DOHH2 (cell line): ENCODE data around the gene F5.

Experiments used
- H3F3A ChIP-seq: fragments of 200-600 bp; sonication (generic), shearing (Covaris generic); 2 replicates; pipeline ENCODE4 v1.6.0; 2016; ENCODE audit warnings: antibody characterized with exemption, mild to moderate bottlenecking; ENCODE audit not compliant: control insufficient read depth, insufficient read depth
- H3K27ac ChIP-seq: fragments of 200-600 bp; sonication (generic); 2 replicates; pipeline ENCODE4 v1.5.1; 2014; ENCODE audit warnings: low read depth, mild to moderate bottlenecking, low read length, moderate library complexity
- H3K27me3 ChIP-seq: fragments of 200-600 bp; sonication (generic); 2 replicates; pipeline ENCODE4 v1.6.1; 2014; ENCODE audit warnings: mild to moderate bottlenecking, low read length, mixed read lengths; ENCODE audit not compliant: control insufficient read depth
- H3K36me3 ChIP-seq: fragments of 200-600 bp; sonication (generic); 2 replicates; pipeline ENCODE4 v1.6.1; 2014; ENCODE audit warnings: mild to moderate bottlenecking, low read length, moderate library complexity, mixed read lengths; ENCODE audit not compliant: control insufficient read depth
- H3K4me1 ChIP-seq: fragments of 200-600 bp; sonication (generic); 2 replicates; pipeline ENCODE4 v1.6.1; 2014; ENCODE audit warnings: mild to moderate bottlenecking, low read length, mixed read lengths; ENCODE audit not compliant: control insufficient read depth
- H3K4me2 ChIP-seq: fragments of 200-600 bp; sonication (generic); 2 replicates; pipeline ENCODE4 v1.6.0; 2014; ENCODE audit warnings: mild to moderate bottlenecking, low read length, moderate library complexity
- H3K4me3 ChIP-seq: fragments of 200-600 bp; sonication (generic); 2 replicates; pipeline ENCODE4 v1.5.1; 2014; ENCODE audit warnings: mild to moderate bottlenecking, low read length, mixed read lengths
- H3K79me2 ChIP-seq: fragments of 200-600 bp; sonication (generic); 2 replicates; pipeline ENCODE4 v1.6.1; 2014; ENCODE audit warnings: mild to moderate bottlenecking, low read length, mixed read lengths; ENCODE audit not compliant: control insufficient read depth
- H3K9me2 ChIP-seq: fragments of 200-600 bp; sonication (generic); replicated peaks from 2 replicates; pipeline ENCODE4 v1.6.1; 2014; ENCODE audit warnings: mild to moderate bottlenecking, low read length, mixed read lengths; ENCODE audit not compliant: control insufficient read depth
- H3K9me3 ChIP-seq: fragments of 200-600 bp; sonication (generic); 2 replicates; pipeline ENCODE4 v1.6.1; 2014; ENCODE audit warnings: antibody characterized with exemption, low read length, mixed read lengths; ENCODE audit not compliant: control insufficient read depth, insufficient read depth
- H4K20me1 ChIP-seq: fragments of 200-600 bp; sonication (generic); 2 replicates; pipeline ENCODE4 v1.6.0; 2014; ENCODE audit warnings: low read depth, mild to moderate bottlenecking, antibody characterized with exemption, low read length, moderate library complexity; ENCODE audit not compliant: control insufficient read depth, insufficient read depth
- CTCF ChIP-seq: fragments of 200-600 bp; sonication (generic); IDR thresholded peaks from one replicate; pipeline ENCODE4 v1.5.1; 2014; ENCODE audit warnings: antibody characterized with exemption, mild to moderate bottlenecking, low read depth, low read length; ENCODE audit not compliant: poor library complexity, severe bottlenecking
- EZH2phosphoT487 ChIP-seq: fragments of 200-600 bp; sonication (generic); IDR thresholded peaks from 2 replicates; pipeline ENCODE4 v1.6.1; 2017; ENCODE audit warnings: borderline replicate concordance, mild to moderate bottlenecking, antibody characterized with exemption, low read length, moderate library complexity, mixed read lengths

F5 gene

GRCh38 chr1:169550294-169550693 is 36.0 kb downstream of the F5 start:
- Histone ChIP-seq H3K4me3 (no peak overlapping the region), H3K9me3 (no peaks in the 10 kb centered on the region), H3K36me3 (no peaks in the 10 kb centered on the region), H3K27me3 (peaks cover 11% of the 10 kb centered on the region; the same call in 1 of the 2 replicates), H3K4me2 (no peak overlapping the region), H3K4me1 (0 out of 2 replicates have a peak, but pooled peaks cover 2% of the 10 kb centered on the region), H3K9me2 (no peaks in the 10 kb centered on the region), H3K27ac (no peak overlapping the region), H4K20me1 (no peaks in the 10 kb centered on the region), H3F3A (no peaks in the 10 kb centered on the region), H3K79me2 (no peaks in the 10 kb centered on the region)
- no peak for TF ChIP-seq EZH2phosphoT487
- TF ChIP-seq CTCF: peak; percentile 57

GRCh38 chr1:169548282-169548681 is 38.0 kb downstream of the F5 start:
- Histone ChIP-seq H3F3A (no peaks in the 10 kb centered on the region), H4K20me1 (no peaks in the 10 kb centered on the region), H3K4me3 (no peak overlapping the region), H3K27me3 (peaks cover 7% of the 10 kb centered on the region), H3K4me2 (no peak overlapping the region), H3K27ac (no peak overlapping the region), H3K36me3 (no peaks in the 10 kb centered on the region), H3K4me1 (0 out of 2 replicates have a peak, but pooled peaks cover 2% of the 10 kb centered on the region), H3K9me2 (no peaks in the 10 kb centered on the region), H3K9me3 (no peaks in the 10 kb centered on the region), H3K79me2 (no peaks in the 10 kb centered on the region)
- TF ChIP-seq CTCF (no peak), EZH2phosphoT487 (no peak)

- Histone ChIP-seq H3K36me3 (no peaks in the 10 kb centered on the region), H3K27ac (no peak overlapping the region), H3K9me2 (no peaks in the 10 kb centered on the region), H3F3A (no peaks in the 10 kb centered on the region), H3K4me2 (no peak overlapping the region), H3K4me1 (0 out of 2 replicates have a peak, but pooled peaks cover 2% of the 10 kb centered on the region), H4K20me1 (no peaks in the 10 kb centered on the region), H3K9me3 (no peaks in the 10 kb centered on the region), H3K27me3 (peaks cover 4% of the 10 kb centered on the region), H3K4me3 (no peak overlapping the region), H3K79me2 (no peaks in the 10 kb centered on the region)
- peak; percentile 78 for TF ChIP-seq CTCF
- TF ChIP-seq EZH2phosphoT487: no peak
These were observed 39.9 kb downstream of the F5 start for GRCh38 chr1:169546087-169546995.
